Loucy (cell line): ENCODE results near the gene FGFBP1.

Source experiments
- H2AFZ ChIP-seq: fragments of 200-600 bp; sonication (generic); 2 replicates; pipeline ENCODE4 v1.6.0; 2016; ENCODE audit warnings: antibody characterized with exemption, mild to moderate bottlenecking, low read length, moderate library complexity
- H3F3A ChIP-seq: fragments of 200-600 bp; 2 replicates; pipeline ENCODE4 v1.6.0; 2016; ENCODE audit warnings: antibody characterized with exemption, low read depth, mild to moderate bottlenecking
- H3K27me3 ChIP-seq: fragments of 200-600 bp; sonication (generic); 2 replicates; pipeline ENCODE4 v1.6.1; 2014; ENCODE audit warnings: low read length, mild to moderate bottlenecking; ENCODE audit not compliant: insufficient read depth, poor library complexity, severe bottlenecking
- H3K36me3 ChIP-seq: fragments of 200-600 bp; sonication (generic); 2 replicates; pipeline ENCODE4 v1.6.1; 2016; ENCODE audit warnings: low read length; ENCODE audit not compliant: insufficient read depth
- H3K4me1 ChIP-seq: fragments of 200-600 bp; sonication (generic); 2 replicates; pipeline ENCODE4 v1.5.1; 2014; ENCODE audit warnings: low read length, mild to moderate bottlenecking; ENCODE audit not compliant: insufficient read depth, poor library complexity, severe bottlenecking
- H3K4me2 ChIP-seq: fragments of 200-600 bp; sonication (generic); 2 replicates; pipeline ENCODE4 v1.6.0; 2014; ENCODE audit warnings: antibody characterized with exemption, low read length, low read depth, mild to moderate bottlenecking; ENCODE audit not compliant: poor library complexity, severe bottlenecking
- H3K4me3 ChIP-seq: fragments of 200-600 bp; sonication (generic); 2 replicates; pipeline ENCODE4 v1.5.1; 2014; ENCODE audit warnings: low read length, mild to moderate bottlenecking, mixed read lengths; ENCODE audit not compliant: poor library complexity, severe bottlenecking
- H3K79me2 ChIP-seq: fragments of 200-600 bp; sonication (generic); 2 replicates; pipeline ENCODE4 v1.6.1; 2014; ENCODE audit warnings: low read length; ENCODE audit not compliant: insufficient read depth
- H3K9ac ChIP-seq: fragments of 200-600 bp; sonication (generic); 2 replicates; pipeline ENCODE4 v1.6.0; 2014; ENCODE audit warnings: mild to moderate bottlenecking, low read depth, low read length, moderate library complexity; ENCODE audit not compliant: poor library complexity, severe bottlenecking
- H3K9me2 ChIP-seq: fragments of 200-600 bp; sonication (generic); replicated peaks from 2 replicates; pipeline ENCODE4 v1.6.1; 2016; ENCODE audit warnings: low read depth, low read length, mixed read lengths
- H3K9me3 ChIP-seq: fragments of 200-600 bp; sonication (generic); 2 replicates; pipeline ENCODE4 v1.6.1; 2014; ENCODE audit warnings: mild to moderate bottlenecking, antibody characterized with exemption, low read length, low read depth; ENCODE audit not compliant: insufficient read depth
- H4K20me1 ChIP-seq: fragments of 200-600 bp; sonication (generic); 2 replicates; pipeline ENCODE4 v1.6.0; 2014; ENCODE audit warnings: antibody characterized with exemption, low read length, mild to moderate bottlenecking; ENCODE audit not compliant: insufficient read depth, poor library complexity, severe bottlenecking
- EZH2phosphoT487 ChIP-seq: fragments of 200-600 bp; IDR thresholded peaks from 2 replicates; pipeline ENCODE4 v1.6.1; 2018; ENCODE audit warnings: antibody characterized with exemption, mild to moderate bottlenecking, moderate library complexity, borderline replicate concordance
- TF ChIP-seq, protein P1 (sequence below): fragments of 200-600 bp; sonication (generic); conservative IDR thresholded peaks from 2 replicates; pipeline ENCODE4 v1.5.1; 2014; ENCODE audit warnings: mild to moderate bottlenecking, antibody characterized with exemption, low read length

FGFBP1 gene

DNA sequence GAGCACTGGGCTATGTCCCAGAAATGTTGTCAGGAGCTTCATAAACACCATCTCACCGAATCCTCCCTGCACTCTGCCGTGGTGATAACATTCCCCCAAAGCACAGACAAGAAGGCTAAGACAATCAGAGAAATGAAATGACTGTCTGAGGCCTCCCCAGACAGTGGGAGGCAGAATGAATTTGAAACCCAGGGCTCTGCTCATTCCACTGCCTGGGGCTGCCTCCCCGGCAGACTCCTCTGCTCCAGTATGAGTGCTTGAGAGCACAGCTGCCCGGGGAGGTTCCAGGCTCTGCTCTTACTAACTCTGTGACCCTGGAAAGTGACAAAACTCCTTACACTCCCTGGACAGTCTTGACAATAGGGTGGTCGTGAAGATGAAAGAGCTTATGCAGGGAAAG lies 9.7 kb downstream of the FGFBP1 start:
- TF ChIP-seq, protein P1, sequence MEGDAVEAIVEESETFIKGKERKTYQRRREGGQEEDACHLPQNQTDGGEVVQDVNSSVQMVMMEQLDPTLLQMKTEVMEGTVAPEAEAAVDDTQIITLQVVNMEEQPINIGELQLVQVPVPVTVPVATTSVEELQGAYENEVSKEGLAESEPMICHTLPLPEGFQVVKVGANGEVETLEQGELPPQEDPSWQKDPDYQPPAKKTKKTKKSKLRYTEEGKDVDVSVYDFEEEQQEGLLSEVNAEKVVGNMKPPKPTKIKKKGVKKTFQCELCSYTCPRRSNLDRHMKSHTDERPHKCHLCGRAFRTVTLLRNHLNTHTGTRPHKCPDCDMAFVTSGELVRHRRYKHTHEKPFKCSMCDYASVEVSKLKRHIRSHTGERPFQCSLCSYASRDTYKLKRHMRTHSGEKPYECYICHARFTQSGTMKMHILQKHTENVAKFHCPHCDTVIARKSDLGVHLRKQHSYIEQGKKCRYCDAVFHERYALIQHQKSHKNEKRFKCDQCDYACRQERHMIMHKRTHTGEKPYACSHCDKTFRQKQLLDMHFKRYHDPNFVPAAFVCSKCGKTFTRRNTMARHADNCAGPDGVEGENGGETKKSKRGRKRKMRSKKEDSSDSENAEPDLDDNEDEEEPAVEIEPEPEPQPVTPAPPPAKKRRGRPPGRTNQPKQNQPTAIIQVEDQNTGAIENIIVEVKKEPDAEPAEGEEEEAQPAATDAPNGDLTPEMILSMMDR: no peak
- TF ChIP-seq EZH2phosphoT487: no peak
- no peaks in the 10 kb centered on the region for H3K27me3 ChIP-seq
- H2AFZ ChIP-seq: no peak overlapping the region
- no peaks in the 10 kb centered on the region for H3K36me3 ChIP-seq
- no peaks in the 10 kb centered on the region for H3K9me3 ChIP-seq
- H3K4me3 ChIP-seq: no peak overlapping the region
- no peaks in the 10 kb centered on the region for H3K9me2 ChIP-seq
- H3K79me2 ChIP-seq: no peaks in the 10 kb centered on the region
- no peaks in the 10 kb centered on the region for H3F3A ChIP-seq
- no peaks in the 10 kb centered on the region for H4K20me1 ChIP-seq
- no peak overlapping the region for H3K4me2 ChIP-seq
- no peak overlapping the region for H3K9ac ChIP-seq
- H3K4me1 ChIP-seq: no peaks in the 10 kb centered on the region

DNA sequence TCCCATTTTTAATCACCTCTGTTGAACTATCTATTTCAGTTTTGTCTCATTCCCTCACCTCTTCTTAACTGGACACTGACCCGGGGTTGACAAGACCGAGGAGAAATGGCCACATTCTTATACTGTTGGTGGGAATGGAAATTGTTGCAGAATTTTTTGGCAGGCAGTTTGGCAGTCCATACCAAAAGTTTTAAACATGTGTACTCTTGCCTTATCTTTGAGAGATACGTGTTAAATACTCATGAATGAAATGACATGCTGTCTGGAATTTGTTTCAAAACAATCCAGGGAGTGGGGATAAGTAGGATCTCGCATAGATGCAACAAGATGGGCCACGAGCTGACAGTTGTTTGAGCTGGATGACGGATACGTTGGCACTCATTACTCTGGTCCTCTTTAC lies 12.1 kb downstream of the FGFBP1 start:
- no peaks in the 10 kb centered on the region for H3K27me3 ChIP-seq
- no peaks in the 10 kb centered on the region for H4K20me1 ChIP-seq
- no peak for TF ChIP-seq EZH2phosphoT487
- TF ChIP-seq, protein P1: no peak

DNA sequence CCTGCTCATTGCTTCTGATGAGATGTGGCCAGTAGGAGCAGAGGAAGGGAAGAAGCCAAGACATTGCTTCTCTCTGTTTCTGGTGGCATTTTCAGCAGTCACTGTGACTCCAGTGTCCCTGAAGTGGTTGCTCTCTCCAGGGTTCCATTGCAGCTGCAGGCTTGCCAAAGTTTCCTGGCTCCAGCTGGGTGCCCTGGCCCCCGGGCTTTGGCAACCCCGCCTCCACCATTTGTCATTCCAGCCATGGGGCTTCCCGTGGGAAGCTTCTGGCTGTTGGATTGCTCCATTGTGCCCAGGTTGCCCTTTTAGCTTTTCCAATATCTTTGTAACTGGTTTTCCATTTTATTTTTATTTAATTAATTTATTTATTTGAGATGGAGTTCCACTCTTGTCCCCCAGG lies 12.7 kb downstream of the FGFBP1 start:
- Histone ChIP-seq H3K4me1 (no peaks in the 10 kb centered on the region), H3F3A (no peaks in the 10 kb centered on the region), H3K4me3 (no peak overlapping the region), H3K9me2 (no peaks in the 10 kb centered on the region), H3K9ac (no peak overlapping the region), H3K9me3 (no peaks in the 10 kb centered on the region), H3K27me3 (no peaks in the 10 kb centered on the region), H3K79me2 (no peaks in the 10 kb centered on the region), H2AFZ (no peak overlapping the region), H3K4me2 (no peak overlapping the region), H4K20me1 (no peaks in the 10 kb centered on the region), H3K36me3 (no peaks in the 10 kb centered on the region)
- TF ChIP-seq EZH2phosphoT487: no peak
- TF ChIP-seq, protein P1: no peak

More for the DNA sequence above, 12.1 kb downstream of the FGFBP1 start:
- Histone ChIP-seq H3K9me2 (no peaks in the 10 kb centered on the region), H3K4me1 (no peaks in the 10 kb centered on the region), H3K9ac (no peak overlapping the region), H2AFZ (no peak overlapping the region), H3K4me2 (no peak overlapping the region), H3K36me3 (no peaks in the 10 kb centered on the region), H3K4me3 (no peak overlapping the region), H3K79me2 (no peaks in the 10 kb centered on the region), H3F3A (no peaks in the 10 kb centered on the region), H3K9me3 (no peaks in the 10 kb centered on the region)
